ENCODE results near the gene ATG4C.

- no peak for TF ChIP-seq CTCF (IDR thresholded peaks at IDR 0.05)
- TF ChIP-seq POLR2AphosphoS5 (IDR thresholded peaks at IDR 0.05): no peak
- TF ChIP-seq POLR2A (IDR thresholded peaks at IDR 0.05): no peak
These were observed 60.1 kb downstream of the ATG4C start for GRCh38 chr1:62844030-62844429.

Data from breast epithelium (tissue), 3 donors.